Lower leg skin (tissue), 3 donors: ENCODE measurements around the gene INCA1.

Experiments used
- POLR2A ChIP-seq, 2 donors: fragments of 450-650 bp; IDR thresholded peaks; one replicate each; pipeline ENCODE4 v1.6.1; 2016 to 2017; ENCODE audit warnings: antibody characterized with exemption in 2 of 2, mild to moderate bottlenecking in 1 of 2, moderate library complexity in 1 of 2
- TF ChIP-seq, protein P1 (sequence below), 3 donors: fragments of 450-650 bp; IDR thresholded peaks; one replicate each; pipeline ENCODE4 v1.5.1; 2016; ENCODE audit warnings: antibody characterized with exemption in 3 of 3, mild to moderate bottlenecking in 3 of 3, moderate library complexity in 2 of 3

DNA sequence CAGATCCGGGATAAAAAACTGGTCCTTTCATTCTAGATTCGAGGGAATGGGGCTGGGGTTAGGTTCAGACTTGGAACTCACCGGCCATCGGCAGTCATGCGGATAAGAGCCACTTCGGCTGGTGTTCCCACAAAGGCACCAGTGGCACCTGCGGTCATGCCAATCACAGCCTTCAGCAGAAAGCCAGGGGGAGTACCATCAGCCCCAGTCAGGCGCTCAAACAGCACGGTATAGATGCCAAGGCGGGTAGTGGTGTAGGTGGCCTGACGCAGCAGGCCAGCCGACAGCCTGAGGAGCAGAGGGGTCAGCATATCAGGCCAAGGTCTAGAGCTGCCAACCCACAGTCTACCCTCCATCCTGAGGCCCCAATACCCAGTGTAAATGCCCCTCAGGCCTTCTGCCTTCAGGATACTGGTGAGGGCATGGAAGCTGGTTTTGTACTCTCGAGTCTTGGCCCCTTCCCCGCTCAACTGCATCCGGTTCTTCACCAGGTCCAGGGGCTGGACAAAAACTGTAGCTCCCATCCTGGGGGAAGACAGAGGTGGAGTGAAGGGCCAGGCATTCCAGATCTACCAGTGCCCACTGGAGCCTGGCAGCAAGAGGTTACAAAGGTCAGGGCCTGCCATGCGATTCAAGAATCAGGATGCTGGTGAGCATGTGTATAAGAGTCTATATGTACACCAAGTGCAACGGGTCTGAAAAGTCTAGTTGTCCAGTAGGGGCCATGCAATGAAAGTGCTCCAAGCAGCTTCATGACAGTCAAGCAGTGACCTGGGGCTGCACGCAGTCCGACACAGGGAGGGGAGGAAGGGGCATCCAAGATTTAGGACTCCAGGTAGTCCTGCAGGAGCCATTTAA is 58.4 kb downstream of the INCA1 start:
- TF ChIP-seq, protein P1, sequence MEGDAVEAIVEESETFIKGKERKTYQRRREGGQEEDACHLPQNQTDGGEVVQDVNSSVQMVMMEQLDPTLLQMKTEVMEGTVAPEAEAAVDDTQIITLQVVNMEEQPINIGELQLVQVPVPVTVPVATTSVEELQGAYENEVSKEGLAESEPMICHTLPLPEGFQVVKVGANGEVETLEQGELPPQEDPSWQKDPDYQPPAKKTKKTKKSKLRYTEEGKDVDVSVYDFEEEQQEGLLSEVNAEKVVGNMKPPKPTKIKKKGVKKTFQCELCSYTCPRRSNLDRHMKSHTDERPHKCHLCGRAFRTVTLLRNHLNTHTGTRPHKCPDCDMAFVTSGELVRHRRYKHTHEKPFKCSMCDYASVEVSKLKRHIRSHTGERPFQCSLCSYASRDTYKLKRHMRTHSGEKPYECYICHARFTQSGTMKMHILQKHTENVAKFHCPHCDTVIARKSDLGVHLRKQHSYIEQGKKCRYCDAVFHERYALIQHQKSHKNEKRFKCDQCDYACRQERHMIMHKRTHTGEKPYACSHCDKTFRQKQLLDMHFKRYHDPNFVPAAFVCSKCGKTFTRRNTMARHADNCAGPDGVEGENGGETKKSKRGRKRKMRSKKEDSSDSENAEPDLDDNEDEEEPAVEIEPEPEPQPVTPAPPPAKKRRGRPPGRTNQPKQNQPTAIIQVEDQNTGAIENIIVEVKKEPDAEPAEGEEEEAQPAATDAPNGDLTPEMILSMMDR (IDR thresholded peaks at IDR 0.05) = no peak
- TF ChIP-seq POLR2A (IDR thresholded peaks at IDR 0.05) = no peak
